Upper lobe of left lung (tissue), 6 donors: ENCODE measurements around the gene CALY. TPM values are rescaled to one million over a fixed set of nuclear protein-coding genes. Genes with fewer than 3 reads are reported as not detected.

Experiments used
- ATAC-seq, 2 donors: fragments of 200-7000 bp; cut with Tn5 transposase; one replicate each; pipeline ENCODE4 v1.9.1; 2022; ENCODE audit warnings: mild to moderate bottlenecking in 2 of 2, moderate library complexity in 2 of 2; ENCODE audit not compliant: low FRiP score in 2 of 2
- DNase-seq, 2 donors: peaks; one replicate each; pipeline ENCODE4 v3.0.0-alpha.2; 2019 to 2020
- H3K27ac ChIP-seq, 4 donors: fragments of 200-600 bp; sonication (generic); one replicate each; pipeline ENCODE4 v1.5.1; 2016 to 2019
- H3K27me3 ChIP-seq, 4 donors: fragments of 200-600 bp; sonication (generic); one replicate each; pipeline ENCODE4 v1.5.1; 2017 to 2019
- H3K36me3 ChIP-seq, 4 donors: fragments of 200-600 bp; sonication (generic); one replicate each; pipeline ENCODE4 v1.5.1; 2016 to 2019
- H3K4me1 ChIP-seq, 4 donors: fragments of 200-600 bp; sonication (generic); one replicate each; pipeline ENCODE4 v1.5.1; 2018 to 2019
- H3K4me3 ChIP-seq, 4 donors: fragments of 200-600 bp; sonication (generic); one replicate each; pipeline ENCODE4 v1.5.1; 2017 to 2019; ENCODE audit warnings: mild to moderate bottlenecking in 2 of 4, moderate library complexity in 1 of 4
- H3K9me3 ChIP-seq, 4 donors: fragments of 200-600 bp; sonication (generic); one replicate each; pipeline ENCODE4 v1.5.1; 2018 to 2019
- EP300 ChIP-seq, 4 donors: sonication (generic); formaldehyde crosslinking; IDR thresholded peaks; one replicate each; pipeline ENCODE4 v1.5.1; 2017; ENCODE audit warnings: antibody characterized with exemption in 4 of 4, control low read depth in 2 of 4
- POLR2A ChIP-seq, 4 donors: fragments of 450-650 bp; IDR thresholded peaks; one replicate each; pipeline ENCODE4 v1.5.1; 2016 to 2017; ENCODE audit warnings: antibody characterized with exemption in 4 of 4, mild to moderate bottlenecking in 2 of 4
- POLR2AphosphoS5 ChIP-seq, 2 donors: sonication (generic); formaldehyde crosslinking; IDR thresholded peaks; one replicate each; pipeline ENCODE4 v1.5.1; 2017; ENCODE audit warnings: antibody characterized with exemption in 2 of 2
- WGBS, 2 donors: methylation state at CpG; one replicate each; pipeline ENCODE4 v1.1.5; 2017 to 2018; 5-methylcytosine and 5-hydroxymethylcytosine counted together
- total RNA-seq, 6 donors: library from RNA; depleted of rRNA in 4 of 6; stranded (reverse); fragments of >200 nt in 4 of 6; gene quantifications; one replicate each; pipeline versions ENCODE4 v1.1.0 to v1.2.1, GENCODE V29; 2016 to 2021
- TF ChIP-seq, protein P1 (sequence below), 6 experiments: fragments of 450-650 bp in 4 of 6; fragments of 200-600 bp in 2 of 6; sonication (generic) in 2 of 6; IDR thresholded peaks; one replicate each; pipeline ENCODE4 v1.5.1; 2016 to 2019; ENCODE audit warnings: antibody characterized with exemption in 6 of 6
- donor health status: DM: no; HTN: no; CAD: no; lungs with moderate emphysema.
- donor health status: DM: no; HTN: yes; CAD: no; lungs with severe emphysema.

CALY gene
- total RNA-seq, 6 donors from 2014 or later = 7.4 TPM; not detected in 5

DNA sequence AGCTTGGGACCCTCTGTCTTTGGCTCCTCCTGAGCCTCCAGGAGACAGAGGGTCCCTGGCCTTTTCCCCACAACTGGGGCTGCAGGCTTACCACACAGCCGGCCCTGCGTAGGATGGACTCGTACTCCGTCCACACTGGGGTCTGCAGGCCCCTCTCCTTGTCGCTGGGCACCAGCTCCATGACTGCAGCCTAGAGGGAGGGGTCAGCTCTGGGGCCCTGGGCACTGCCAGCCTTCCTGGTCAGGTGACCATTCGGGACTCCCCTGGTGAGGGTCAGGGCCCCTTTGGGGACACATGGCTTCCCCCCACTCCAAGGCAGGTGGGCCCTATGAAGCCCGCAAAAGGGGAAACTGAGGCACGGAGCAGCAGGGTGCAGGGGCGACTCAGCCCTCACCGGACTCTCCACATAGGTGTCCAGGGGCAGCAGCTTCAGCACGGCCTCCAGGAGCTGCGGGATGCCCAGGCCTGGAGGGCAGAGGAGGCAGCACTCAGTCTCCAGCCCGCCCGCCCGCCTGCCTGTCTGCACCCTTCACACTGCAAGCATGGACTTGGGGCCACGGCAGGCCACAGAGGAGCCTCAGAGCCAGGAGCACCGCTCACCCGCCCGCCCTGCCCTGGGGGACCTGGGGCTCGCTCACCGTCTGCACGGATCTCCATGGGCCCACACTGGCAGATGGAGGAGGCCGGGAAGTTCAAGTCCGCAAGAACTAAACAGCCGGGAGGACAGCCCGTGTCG is 20.0 kb upstream of the CALY start:
- 28 to 47% methylated on average over 10 to 22 of the region's 27 CpGs for WGBS, 2 donors
- Histone ChIP-seq H3K36me3 (peaks cover 0 to 1% (median under 1%) of the 10 kb centered on the region in 4 donors), H3K4me3 (peak overlapping the region; percentile 71 to 84 (median 81)), H3K9me3 (no peaks in the 10 kb centered on the region), H3K27me3 (peaks cover 0 to 2% (median 0%) of the 10 kb centered on the region in 4 donors), H3K27ac (peak overlapping the region; percentile 61 to 87 (median 80)), H3K4me1 (peaks cover 11 to 23% (median 13%) of the 10 kb centered on the region in 4 donors)
- peak in 1 of 2 donors; percentile 0 for ATAC-seq
- DNase-seq = no peak
- TF ChIP-seq POLR2AphosphoS5 (IDR thresholded peaks at IDR 0.05) = no peak
- TF ChIP-seq POLR2A (IDR thresholded peaks at IDR 0.05) = no peak
- TF ChIP-seq EP300 (IDR thresholded peaks at IDR 0.05) = no peak
- TF ChIP-seq, protein P1, sequence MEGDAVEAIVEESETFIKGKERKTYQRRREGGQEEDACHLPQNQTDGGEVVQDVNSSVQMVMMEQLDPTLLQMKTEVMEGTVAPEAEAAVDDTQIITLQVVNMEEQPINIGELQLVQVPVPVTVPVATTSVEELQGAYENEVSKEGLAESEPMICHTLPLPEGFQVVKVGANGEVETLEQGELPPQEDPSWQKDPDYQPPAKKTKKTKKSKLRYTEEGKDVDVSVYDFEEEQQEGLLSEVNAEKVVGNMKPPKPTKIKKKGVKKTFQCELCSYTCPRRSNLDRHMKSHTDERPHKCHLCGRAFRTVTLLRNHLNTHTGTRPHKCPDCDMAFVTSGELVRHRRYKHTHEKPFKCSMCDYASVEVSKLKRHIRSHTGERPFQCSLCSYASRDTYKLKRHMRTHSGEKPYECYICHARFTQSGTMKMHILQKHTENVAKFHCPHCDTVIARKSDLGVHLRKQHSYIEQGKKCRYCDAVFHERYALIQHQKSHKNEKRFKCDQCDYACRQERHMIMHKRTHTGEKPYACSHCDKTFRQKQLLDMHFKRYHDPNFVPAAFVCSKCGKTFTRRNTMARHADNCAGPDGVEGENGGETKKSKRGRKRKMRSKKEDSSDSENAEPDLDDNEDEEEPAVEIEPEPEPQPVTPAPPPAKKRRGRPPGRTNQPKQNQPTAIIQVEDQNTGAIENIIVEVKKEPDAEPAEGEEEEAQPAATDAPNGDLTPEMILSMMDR (IDR thresholded peaks at IDR 0.05) = no peak

DNA sequence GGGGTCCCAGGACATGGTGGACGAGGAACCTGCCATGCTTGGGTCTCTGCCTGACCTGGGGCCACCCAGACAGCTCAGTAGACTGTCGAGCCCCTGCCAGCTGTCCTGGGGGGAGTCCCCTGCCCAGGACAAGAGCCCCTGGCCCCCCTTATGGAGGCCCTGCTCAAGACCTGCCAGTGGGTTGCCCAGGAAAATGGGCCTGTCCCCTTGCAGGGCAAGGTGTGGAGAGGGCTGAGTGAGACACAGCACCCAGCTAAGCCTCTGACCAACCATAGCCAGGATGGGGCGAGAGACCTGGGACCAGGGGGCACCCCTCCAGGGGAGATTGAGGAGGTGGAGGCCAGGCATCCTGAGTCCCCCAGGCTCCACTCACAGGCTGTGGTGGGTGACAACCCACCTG is 19.3 kb upstream of the CALY start:
- DNase-seq (peak in 1 of 2 donors; percentile 45), ATAC-seq (no peak)
- no peak overlapping the region for H3K27ac ChIP-seq
- TF ChIP-seq POLR2AphosphoS5 (IDR thresholded peaks at IDR 0.05) = no peak
- TF ChIP-seq, protein P1 (IDR thresholded peaks at IDR 0.05) = no peak
- TF ChIP-seq EP300 (IDR thresholded peaks at IDR 0.05) = no peak
- TF ChIP-seq POLR2A (IDR thresholded peaks at IDR 0.05) = no peak
- no peak overlapping the region for H3K4me3 ChIP-seq
- WGBS, 2 donors = 100% methylated on average over 1 to 2 of the region's 3 CpGs
- peaks cover 11 to 23% (median 13%) of the 10 kb centered on the region in 4 donors for H3K4me1 ChIP-seq
- H3K9me3 ChIP-seq = no peaks in the 10 kb centered on the region
- H3K27me3 ChIP-seq = peaks cover 0 to 2% (median 0%) of the 10 kb centered on the region in 4 donors
- H3K36me3 ChIP-seq = no peaks in the 10 kb centered on the region

DNA sequence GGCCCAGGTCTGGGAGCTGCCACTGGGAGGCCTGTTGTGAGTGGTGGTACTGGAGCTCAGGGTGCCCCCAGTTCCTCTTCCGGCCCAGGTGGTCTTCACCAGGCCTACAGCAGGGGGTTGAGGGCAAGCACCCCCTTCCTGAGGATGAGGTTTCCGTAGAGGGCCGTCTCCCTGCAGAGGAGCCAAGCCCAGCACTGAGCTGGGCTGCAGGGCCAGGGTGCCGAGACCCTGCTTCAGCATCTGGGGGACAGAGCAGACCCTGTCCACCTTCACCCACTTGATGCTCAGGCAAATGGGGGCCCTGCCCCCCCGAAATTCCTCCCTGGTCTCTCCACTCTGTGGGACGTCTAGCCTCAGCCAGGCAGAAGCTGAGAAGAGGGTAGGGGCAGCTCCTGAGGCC is 18.6 kb upstream of the CALY start:
- H3K4me3 ChIP-seq = no peak overlapping the region
- H3K27ac ChIP-seq = no peak overlapping the region
- H3K36me3 ChIP-seq = no peaks in the 10 kb centered on the region
- H3K9me3 ChIP-seq = no peaks in the 10 kb centered on the region
- TF ChIP-seq POLR2A (IDR thresholded peaks at IDR 0.05) (no peak), EP300 (IDR thresholded peaks at IDR 0.05) (no peak), POLR2AphosphoS5 (IDR thresholded peaks at IDR 0.05) (no peak)
- TF ChIP-seq, protein P1 (IDR thresholded peaks at IDR 0.05) = no peak
- DNase-seq (peak in 1 of 2 donors; percentile 65), ATAC-seq (no peak)
- WGBS, 2 donors = 93% methylated on average over 6 of the region's 6 CpGs; no CpG with 5 or more reads in 1 of the 2 donors
- peaks cover 11 to 23% (median 13%) of the 10 kb centered on the region in 4 donors for H3K4me1 ChIP-seq
- H3K27me3 ChIP-seq = peaks cover 0 to 2% (median 0%) of the 10 kb centered on the region in 4 donors

DNA sequence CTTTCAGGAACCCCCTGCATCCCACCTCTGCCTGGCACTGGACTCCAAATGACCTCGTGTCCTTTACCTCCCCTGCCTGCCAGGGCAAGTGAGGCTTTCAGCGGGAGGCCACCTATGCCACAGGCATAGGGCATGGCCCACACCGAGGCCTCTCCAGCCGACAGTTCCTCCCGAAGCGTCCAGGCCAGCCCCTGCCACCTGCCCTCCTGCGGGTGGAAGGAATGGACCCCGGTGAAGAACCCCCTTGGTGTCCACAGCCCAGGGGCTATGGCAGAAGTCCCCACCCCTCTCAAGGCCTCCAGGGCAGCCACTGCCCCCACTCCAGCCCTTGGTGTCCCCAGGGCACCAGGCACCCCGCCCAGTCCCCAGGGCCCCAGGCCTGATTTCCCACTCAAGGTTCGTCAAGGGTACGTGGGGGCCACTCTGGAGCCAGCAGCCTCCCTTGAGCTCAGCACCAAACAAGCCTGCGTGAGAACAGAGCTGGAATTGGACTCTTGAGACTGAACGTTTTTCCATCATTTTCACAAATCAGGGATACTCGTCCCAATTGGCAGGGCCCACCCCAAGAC is 18.1 kb upstream of the CALY start:
- DNase-seq = peak in 1 of 2 donors; percentile 56
- TF ChIP-seq POLR2AphosphoS5 (IDR thresholded peaks at IDR 0.05) (no peak), POLR2A (IDR thresholded peaks at IDR 0.05) (no peak), EP300 (IDR thresholded peaks at IDR 0.05) (no peak)
- TF ChIP-seq, protein P1 (IDR thresholded peaks at IDR 0.05) = no peak
- H3K36me3 ChIP-seq = no peaks in the 10 kb centered on the region
- peaks cover 11 to 23% (median 13%) of the 10 kb centered on the region in 4 donors for H3K4me1 ChIP-seq
- 97 to 100% methylated on average over 1 to 12 of the region's 14 CpGs for WGBS, 2 donors
- no peak for ATAC-seq
- H3K9me3 ChIP-seq = no peaks in the 10 kb centered on the region
- no peak overlapping the region for H3K27ac ChIP-seq
- H3K4me3 ChIP-seq = no peak overlapping the region
- peaks cover 0 to 2% (median 0%) of the 10 kb centered on the region in 4 donors for H3K27me3 ChIP-seq
